ENCODE data around the gene KLRC3.

GRCh38 chr12:10369557-10370415 is 50.6 kb downstream of the KLRC3 start:
- no peak for TF ChIP-seq CTCF (IDR thresholded peaks at IDR 0.05)
- no peak for TF ChIP-seq ZFX (IDR thresholded peaks at IDR 0.05; ENCODE audit: borderline replicate concordance)

Data from 22Rv1 (cell line).